HEK293 (cell line): Measurements from ENCODE around the gene RPRD1B.

Experiments
- CTCF ChIA-PET: fragments of 350-600 bp; formaldehyde crosslinking; extraction: SDS; loops from one replicate; lab custom pipeline; 2021; ENCODE audit warnings: antibody characterized with exemption; lab: Yijun Ruan, JAX
- POLR2A ChIA-PET: fragments of 300-600 bp; formaldehyde crosslinking; extraction: SDS; loops from one replicate; lab custom pipeline; 2020; ENCODE audit warnings: antibody characterized with exemption, inconsistent platforms; lab: Yijun Ruan, JAX
- H3K27ac ChIP-seq: fragments of 200-500 bp; sonication (Bioruptor generic); 2 replicates; pipeline ENCODE4 v1.5.1; 2014; ENCODE audit warnings: low read depth, low read length, control low read depth, inconsistent platforms; ENCODE audit errors: extremely low read depth
- H3K36me3 ChIP-seq, 2 experiments: fragments of 200-500 bp in 1 of 2; sonication (Bioruptor generic) in 1 of 2; 1 replicate in 1 of 2; 2 replicates in 1 of 2; pipeline ENCODE4 v1.5.1; 2014 to 2017; ENCODE audit warnings: inconsistent platforms in 2 of 2, low read length in 2 of 2; ENCODE audit not compliant: control insufficient read depth in 2 of 2, insufficient read depth in 1 of 2
- H3K4me1 ChIP-seq: fragments of 200-500 bp; sonication (Bioruptor generic); 2 replicates; pipeline ENCODE4 v1.5.1; 2014; ENCODE audit warnings: mild to moderate bottlenecking, low read length, inconsistent platforms; ENCODE audit not compliant: control insufficient read depth, insufficient read depth
- H3K4me3 ChIP-seq: 2 replicates; pipeline ENCODE4 v1.5.1; 2011; ENCODE audit warnings: low read depth, mild to moderate bottlenecking, control low read depth, low read length, moderate library complexity
- H3K9me3 ChIP-seq: fragments of 200-500 bp; sonication (Bioruptor generic); 2 replicates; pipeline ENCODE4 v1.5.1; 2014; ENCODE audit warnings: low read depth, low read length, inconsistent platforms; ENCODE audit not compliant: control insufficient read depth, insufficient read depth
- GLI4 ChIP-seq: fragments of 450-650 bp; formaldehyde crosslinking; IDR thresholded peaks from 2 replicates; pipeline ENCODE4 v1.5.1; 2016; ENCODE audit warnings: missing biosample characterization, missing genetic modification characterization
- MZF1 ChIP-seq: fragments of 450-650 bp; formaldehyde crosslinking; IDR thresholded peaks from 2 replicates; pipeline ENCODE4 v1.5.1; 2017; ENCODE audit warnings: missing biosample characterization, missing genetic modification characterization, borderline replicate concordance
- PRDM6 ChIP-seq: fragments of 450-650 bp; formaldehyde crosslinking; IDR thresholded peaks from 2 replicates; pipeline ENCODE4 v1.5.1; 2017; ENCODE audit warnings: missing biosample characterization, missing genetic modification characterization
- SCRT2 ChIP-seq: fragments of 450-650 bp; formaldehyde crosslinking; IDR thresholded peaks from 2 replicates; pipeline ENCODE4 v1.5.1; 2016; ENCODE audit warnings: missing biosample characterization, missing genetic modification characterization
- SP3 ChIP-seq: fragments of 450-650 bp; formaldehyde crosslinking; IDR thresholded peaks from 2 replicates; pipeline ENCODE4 v1.5.1; 2016; ENCODE audit warnings: missing biosample characterization, missing genetic modification characterization
- ZBTB44 ChIP-seq: fragments of 450-650 bp; IDR thresholded peaks from 2 replicates; pipeline ENCODE4 v1.5.1; 2018; ENCODE audit warnings: missing biosample characterization, mild to moderate bottlenecking, missing genetic modification characterization
- ZBTB7A ChIP-seq: fragments of 450-650 bp; formaldehyde crosslinking; IDR thresholded peaks from 2 replicates; pipeline ENCODE4 v1.5.1; 2016; ENCODE audit warnings: low read depth, missing biosample characterization, missing genetic modification characterization
- ZEB2 ChIP-seq: fragments of 450-650 bp; formaldehyde crosslinking; IDR thresholded peaks from 2 replicates; pipeline ENCODE4 v1.5.1; 2016; ENCODE audit warnings: missing biosample characterization, missing genetic modification characterization
- ZFHX2 ChIP-seq: fragments of 450-650 bp; formaldehyde crosslinking; conservative IDR thresholded peaks from 2 replicates; pipeline ENCODE4 v1.5.1; 2016; ENCODE audit warnings: missing biosample characterization, missing genetic modification characterization
- ZNF133 ChIP-seq: fragments of 450-650 bp; formaldehyde crosslinking; IDR thresholded peaks from 2 replicates; pipeline ENCODE4 v1.5.1; 2016; ENCODE audit warnings: missing biosample characterization, missing genetic modification characterization
- ZNF155 ChIP-seq: fragments of 450-650 bp; formaldehyde crosslinking; IDR thresholded peaks from 2 replicates; pipeline ENCODE4 v1.5.1; 2016; ENCODE audit warnings: missing biosample characterization, missing genetic modification characterization
- ZNF24 ChIP-seq: fragments of 450-650 bp; formaldehyde crosslinking; IDR thresholded peaks from 2 replicates; pipeline ENCODE4 v1.5.1; 2016; ENCODE audit warnings: missing biosample characterization, missing genetic modification characterization
- ZNF26 ChIP-seq: fragments of 450-650 bp; formaldehyde crosslinking; IDR thresholded peaks from 2 replicates; pipeline ENCODE4 v1.5.1; 2016; ENCODE audit warnings: missing biosample characterization, missing genetic modification characterization
- ZNF48 ChIP-seq: fragments of 450-650 bp; formaldehyde crosslinking; IDR thresholded peaks from 2 replicates; pipeline ENCODE4 v1.5.1; 2016; ENCODE audit warnings: missing biosample characterization, missing genetic modification characterization
- ZNF488 ChIP-seq: fragments of 450-650 bp; formaldehyde crosslinking; IDR thresholded peaks from 2 replicates; pipeline ENCODE4 v1.5.1; 2016; ENCODE audit warnings: missing biosample characterization, missing genetic modification characterization
- ZNF514 ChIP-seq: fragments of 450-650 bp; formaldehyde crosslinking; IDR thresholded peaks from 2 replicates; pipeline ENCODE4 v1.5.1; 2016; ENCODE audit warnings: missing biosample characterization, missing genetic modification characterization
- ZNF596 ChIP-seq: fragments of 450-650 bp; IDR thresholded peaks from 2 replicates; pipeline ENCODE4 v1.5.0; 2018; ENCODE audit warnings: missing biosample characterization, mild to moderate bottlenecking, missing genetic modification characterization, moderate library complexity
- ZNF654 ChIP-seq: fragments of 450-650 bp; formaldehyde crosslinking; IDR thresholded peaks from 2 replicates; pipeline ENCODE4 v1.5.1; 2016; ENCODE audit warnings: low read depth, missing biosample characterization, missing genetic modification characterization
- ZNF768 ChIP-seq: fragments of 450-650 bp; formaldehyde crosslinking; IDR thresholded peaks from 2 replicates; pipeline ENCODE4 v1.5.1; 2018; ENCODE audit warnings: missing biosample characterization, mild to moderate bottlenecking, missing genetic modification characterization
- ZNF837 ChIP-seq: fragments of 450-650 bp; formaldehyde crosslinking; IDR thresholded peaks from 2 replicates; pipeline ENCODE4 v1.5.1; 2016; ENCODE audit warnings: missing biosample characterization, missing genetic modification characterization
- TF ChIP-seq, protein P1 (sequence below): fragments of 450-650 bp; formaldehyde crosslinking; IDR thresholded peaks from 2 replicates; pipeline ENCODE4 v1.5.1; 2016; ENCODE audit warnings: missing biosample characterization, missing genetic modification characterization
- TF ChIP-seq, protein P2 (sequence below): fragments of 450-650 bp; formaldehyde crosslinking; optimal IDR thresholded peaks from 2 replicates; pipeline ENCODE3; 2016; ENCODE audit warnings: missing biosample characterization, mild to moderate bottlenecking, missing genetic modification characterization

RPRD1B gene

GRCh38 chr20:38061109-38061508 lies 27.6 kb downstream of the RPRD1B start (continued):
- no peak for TF ChIP-seq ZBTB44
- TF ChIP-seq SP3 = no peak
- TF ChIP-seq, protein P1, sequence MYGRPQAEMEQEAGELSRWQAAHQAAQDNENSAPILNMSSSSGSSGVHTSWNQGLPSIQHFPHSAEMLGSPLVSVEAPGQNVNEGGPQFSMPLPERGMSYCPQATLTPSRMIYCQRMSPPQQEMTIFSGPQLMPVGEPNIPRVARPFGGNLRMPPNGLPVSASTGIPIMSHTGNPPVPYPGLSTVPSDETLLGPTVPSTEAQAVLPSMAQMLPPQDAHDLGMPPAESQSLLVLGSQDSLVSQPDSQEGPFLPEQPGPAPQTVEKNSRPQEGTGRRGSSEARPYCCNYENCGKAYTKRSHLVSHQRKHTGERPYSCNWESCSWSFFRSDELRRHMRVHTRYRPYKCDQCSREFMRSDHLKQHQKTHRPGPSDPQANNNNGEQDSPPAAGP = no peak
- TF ChIP-seq, all 188 proteins: peak for 0

DNA sequence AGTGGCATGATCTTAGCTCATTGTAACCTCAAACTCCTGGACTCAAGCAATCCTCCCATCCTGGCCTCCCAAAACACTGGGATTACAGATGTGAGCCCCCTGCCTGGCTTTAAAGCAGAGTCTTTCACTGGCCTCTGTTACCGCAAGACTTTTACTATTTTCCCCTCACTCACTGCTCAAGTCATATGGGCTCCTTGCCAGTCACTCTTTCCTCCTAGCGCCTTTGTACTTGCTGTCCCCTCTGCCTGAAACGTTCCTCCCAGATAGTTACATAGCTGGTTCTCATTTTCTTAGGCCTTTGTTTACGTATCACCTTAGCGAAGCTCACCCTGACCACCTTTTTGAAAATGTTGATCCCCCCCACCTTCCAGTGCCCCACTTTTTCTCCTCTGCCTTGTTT lies 29.3 kb downstream of the RPRD1B start:
- ChIA-PET POLR2A (no interaction called here), CTCF (interaction anchor here (4.1 to 6.6 kb wide), 2 partner anchors 11 to 160 kb away, joined by 24 to 50 read pairs; no protein-coding TSS in a partner anchor)
- Histone ChIP-seq H3K36me3 (peaks cover 40 to 98% of the 10 kb centered on the region in 2 experiments), H3K4me1 (no peaks in the 10 kb centered on the region), H3K27ac (no peak overlapping the region), H3K4me3 (no peak overlapping the region), H3K9me3 (no peaks in the 10 kb centered on the region)
- TF ChIP-seq PRDM6 (tag by site-specific recombination) = no peak
- TF ChIP-seq ZNF26 (tag by site-specific recombination) = no peak
- TF ChIP-seq, protein P2, sequence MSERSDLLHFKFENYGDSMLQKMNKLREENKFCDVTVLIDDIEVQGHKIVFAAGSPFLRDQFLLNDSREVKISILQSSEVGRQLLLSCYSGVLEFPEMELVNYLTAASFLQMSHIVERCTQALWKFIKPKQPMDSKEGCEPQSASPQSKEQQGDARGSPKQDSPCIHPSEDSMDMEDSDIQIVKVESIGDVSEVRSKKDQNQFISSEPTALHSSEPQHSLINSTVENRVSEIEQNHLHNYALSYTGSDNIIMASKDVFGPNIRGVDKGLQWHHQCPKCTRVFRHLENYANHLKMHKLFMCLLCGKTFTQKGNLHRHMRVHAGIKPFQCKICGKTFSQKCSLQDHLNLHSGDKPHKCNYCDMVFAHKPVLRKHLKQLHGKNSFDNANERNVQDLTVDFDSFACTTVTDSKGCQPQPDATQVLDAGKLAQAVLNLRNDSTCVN (tag by site-specific recombination) = no peak
- no peak for TF ChIP-seq ZEB2
- TF ChIP-seq ZNF514 (tag by site-specific recombination) = no peak
- TF ChIP-seq ZNF24 = no peak
- TF ChIP-seq ZFHX2 = no peak
- no peak for TF ChIP-seq ZNF155 (tag by site-specific recombination)
- no peak for TF ChIP-seq MZF1 (tag by site-specific recombination)
- no peak for TF ChIP-seq SCRT2 (tag by site-specific recombination)
- no peak for TF ChIP-seq GLI4 (tag by site-specific recombination)
- no peak for TF ChIP-seq ZBTB7A
- TF ChIP-seq ZNF133 (tag by site-specific recombination) = no peak

DNA sequence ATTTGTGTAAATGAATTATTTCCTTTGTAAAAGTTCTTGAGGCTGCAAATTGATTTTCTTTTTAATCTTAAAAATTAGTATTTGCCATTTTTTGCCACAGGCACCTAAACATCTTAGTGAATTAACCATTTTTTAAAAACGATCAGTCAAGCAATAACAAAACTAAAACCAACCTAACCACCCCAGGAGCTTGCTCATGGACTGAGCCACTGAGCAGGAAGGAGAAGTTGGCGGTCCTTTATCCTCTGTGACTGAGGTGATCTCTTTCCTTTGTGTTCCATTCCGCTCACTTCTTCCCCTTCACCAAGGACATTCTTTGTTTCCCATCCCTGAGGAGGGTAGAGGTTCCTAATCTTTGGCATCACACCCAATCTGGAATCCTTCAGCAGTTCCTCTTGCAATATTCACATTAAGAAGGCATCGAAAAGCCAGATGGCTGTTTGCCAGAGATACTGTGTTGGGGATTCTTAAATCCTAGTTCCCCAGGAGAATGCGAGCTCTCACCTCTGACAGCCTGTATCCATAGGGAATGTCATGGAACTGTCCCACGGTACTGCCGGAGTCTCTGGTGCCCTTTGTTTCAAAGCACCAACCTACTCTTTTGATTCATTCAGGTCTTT lies 30.5 kb downstream of the RPRD1B start:
- H3K9me3 ChIP-seq = no peaks in the 10 kb centered on the region
- H3K4me3 ChIP-seq = no peak overlapping the region
- no peaks in the 10 kb centered on the region for H3K4me1 ChIP-seq
- H3K36me3 ChIP-seq = peaks cover 31 to 99% of the 10 kb centered on the region in 2 experiments
- POLR2A ChIA-PET = no interaction called here
- CTCF ChIA-PET = interaction anchor here (0.6 to 6.6 kb wide), 5 partner anchors 10 to 159 kb away, joined by 3 to 50 read pairs (median 3); no protein-coding TSS in a partner anchor
- H3K27ac ChIP-seq = no peak overlapping the region
- no peak for TF ChIP-seq ZBTB44
- TF ChIP-seq ZNF488 = no peak
- TF ChIP-seq ZNF48 (tag by site-specific recombination) = no peak
- TF ChIP-seq ZNF596 (tag by site-specific recombination) = no peak
- no peak for TF ChIP-seq ZNF837 (tag by site-specific recombination)
- no peak for TF ChIP-seq ZNF654 (tag by site-specific recombination)
- TF ChIP-seq PRDM6 (tag by site-specific recombination) = no peak
- no peak for TF ChIP-seq ZNF768
